ENCODE results near the gene NXT1.
"Not testable (repeated sequence)": the region's sequence is repeated elsewhere in the genome, so short reads cannot be mapped to it uniquely, and the experiment has no call there.

Gene NXT1

GRCh38 chr20:23331450-23332350 is 18.9 kb upstream of the NXT1 start:
- no peak for DNase-seq (ENCODE audit: low read depth in 3 of 3)

- DNase-seq (ENCODE audit: low read depth in 3 of 3): no peak
Measured at GRCh38 chr20:23332467-23332866, 18.1 kb upstream of the NXT1 start.

GRCh38 chr20:23334111-23334510 is 16.5 kb upstream of the NXT1 start:
- no peak for DNase-seq (ENCODE audit: low read depth in 3 of 3)

GRCh38 chr20:23335521-23335920 is 15.1 kb upstream of the NXT1 start:
- no peak for DNase-seq (ENCODE audit: low read depth in 3 of 3)

GRCh38 chr20:23336476-23336875 is 14.1 kb upstream of the NXT1 start:
- DNase-seq (ENCODE audit: low read depth in 3 of 3): no peak

- DNase-seq (ENCODE audit: low read depth in 3 of 3): no peak
Measured at GRCh38 chr20:23337312-23337711, 13.3 kb upstream of the NXT1 start.

- DNase-seq (ENCODE audit: low read depth in 3 of 3): no peak
Measured at GRCh38 chr20:23339986-23340385, 10.6 kb upstream of the NXT1 start.

GRCh38 chr20:23340524-23340923 is 10.1 kb upstream of the NXT1 start:
- no peak for DNase-seq (ENCODE audit: low read depth in 3 of 3)

GRCh38 chr20:23341073-23341472 is 9.5 kb upstream of the NXT1 start:
- DNase-seq (ENCODE audit: low read depth in 3 of 3): no peak

- DNase-seq (ENCODE audit: low read depth in 3 of 3): no peak
Measured at GRCh38 chr20:23343590-23343989, 7.0 kb upstream of the NXT1 start.

- no peak for DNase-seq (ENCODE audit: low read depth in 3 of 3)
Measured at GRCh38 chr20:23344336-23344735, 6.3 kb upstream of the NXT1 start.

- DNase-seq (ENCODE audit: low read depth in 3 of 3): no peak
Measured at GRCh38 chr20:23346002-23346401, 4.6 kb upstream of the NXT1 start.

- DNase-seq (ENCODE audit: low read depth in 3 of 3): no peak
Measured at GRCh38 chr20:23347791-23348190, 2.8 kb upstream of the NXT1 start.

GRCh38 chr20:23348510-23348909 is 2.1 kb upstream of the NXT1 start:
- not testable (repeated sequence) for DNase-seq (ENCODE audit: low read depth in 3 of 3)

- DNase-seq (ENCODE audit: low read depth in 3 of 3): peak in 1 of 3 donors; percentile 65
Measured at GRCh38 chr20:23349338-23350195, 1.0 kb upstream of the NXT1 start.

GRCh38 chr20:23350904-23351838 is 580 bp downstream of the NXT1 start:
- peak in 2 of 3 donors; percentile 30 to 65 for DNase-seq (ENCODE audit: low read depth in 3 of 3)

- no peak for DNase-seq (ENCODE audit: low read depth in 3 of 3)
Measured at GRCh38 chr20:23356203-23356602, 5.6 kb downstream of the NXT1 start.

- DNase-seq (ENCODE audit: low read depth in 3 of 3): peak; percentile 99 to 100 (median 99)
Measured at GRCh38 chr20:23357767-23358562, 7.4 kb downstream of the NXT1 start.

GRCh38 chr20:23358563-23358906 is 7.9 kb downstream of the NXT1 start:
- no peak for DNase-seq (ENCODE audit: low read depth in 3 of 3)

GRCh38 chr20:23358923-23359593 is 8.5 kb downstream of the NXT1 start:
- DNase-seq (ENCODE audit: low read depth in 3 of 3): no peak

All from stimulated activated CD4-positive, alpha-beta T cell treated with anti-CD3 and anti-CD28 coated beads, TNF-alpha, amount 100 ng/mL, for 48 hours (primary cell).